ENCODE data around the gene COBL.

DNA sequence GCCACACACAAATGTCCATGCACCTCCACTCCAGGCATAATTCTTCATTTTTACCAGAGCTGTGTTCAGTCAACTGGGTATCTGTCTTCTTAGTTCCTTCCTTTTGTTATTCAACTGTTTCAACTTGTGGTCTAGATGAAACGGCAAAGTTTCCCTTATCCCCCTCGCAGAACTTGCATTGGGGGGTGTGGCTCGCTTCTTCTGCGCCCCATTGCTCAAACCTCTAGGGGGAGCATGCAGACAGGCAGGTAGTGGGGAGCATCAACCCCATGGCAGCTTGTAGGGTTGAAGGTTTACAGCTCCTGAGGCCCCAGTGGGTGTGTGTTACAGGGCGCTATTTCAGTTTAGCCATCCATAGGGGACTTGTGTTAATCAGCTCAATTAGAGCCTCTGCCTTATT, 38.3 kb upstream of the COBL start:
- TF ChIP-seq, protein P1, sequence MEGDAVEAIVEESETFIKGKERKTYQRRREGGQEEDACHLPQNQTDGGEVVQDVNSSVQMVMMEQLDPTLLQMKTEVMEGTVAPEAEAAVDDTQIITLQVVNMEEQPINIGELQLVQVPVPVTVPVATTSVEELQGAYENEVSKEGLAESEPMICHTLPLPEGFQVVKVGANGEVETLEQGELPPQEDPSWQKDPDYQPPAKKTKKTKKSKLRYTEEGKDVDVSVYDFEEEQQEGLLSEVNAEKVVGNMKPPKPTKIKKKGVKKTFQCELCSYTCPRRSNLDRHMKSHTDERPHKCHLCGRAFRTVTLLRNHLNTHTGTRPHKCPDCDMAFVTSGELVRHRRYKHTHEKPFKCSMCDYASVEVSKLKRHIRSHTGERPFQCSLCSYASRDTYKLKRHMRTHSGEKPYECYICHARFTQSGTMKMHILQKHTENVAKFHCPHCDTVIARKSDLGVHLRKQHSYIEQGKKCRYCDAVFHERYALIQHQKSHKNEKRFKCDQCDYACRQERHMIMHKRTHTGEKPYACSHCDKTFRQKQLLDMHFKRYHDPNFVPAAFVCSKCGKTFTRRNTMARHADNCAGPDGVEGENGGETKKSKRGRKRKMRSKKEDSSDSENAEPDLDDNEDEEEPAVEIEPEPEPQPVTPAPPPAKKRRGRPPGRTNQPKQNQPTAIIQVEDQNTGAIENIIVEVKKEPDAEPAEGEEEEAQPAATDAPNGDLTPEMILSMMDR (IDR thresholded peaks at IDR 0.05), result no peak
- TF ChIP-seq POLR2A (IDR thresholded peaks at IDR 0.05) (no peak), POLR2AphosphoS5 (IDR thresholded peaks at IDR 0.05) (no peak)

Measured in prostate gland (tissue), 2 donors.